Thyroid gland (tissue), 4 donors: ENCODE results near the gene MRPL30. TPM values are rescaled to one million over a fixed set of nuclear protein-coding genes. Genes with fewer than 3 reads are reported as not detected.

Source experiments
- DNase-seq, 2 donors: peaks; one replicate each; pipeline ENCODE4 v3.0.0-alpha.2; 2019
- H3K27ac ChIP-seq, 3 donors: fragments of 200-600 bp; sonication (generic); 1 replicate in 2 of 3; 2 replicates in 1 of 3; pipeline ENCODE4 v1.5.1; 2016 to 2019; ENCODE audit warnings: mild to moderate bottlenecking in 1 of 3, moderate library complexity in 1 of 3
- H3K27me3 ChIP-seq: fragments of 200-600 bp; sonication (generic); one replicate; pipeline ENCODE4 v1.5.1; 2019
- H3K36me3 ChIP-seq, 2 donors: fragments of 200-600 bp; sonication (generic); one replicate each; pipeline ENCODE4 v1.5.1; 2016 to 2019
- H3K4me1 ChIP-seq, 2 donors: fragments of 200-600 bp; sonication (generic); one replicate each; pipeline ENCODE4 v1.5.1; 2017 to 2019
- H3K4me3 ChIP-seq, 3 donors: fragments of 200-600 bp; sonication (generic); replicated peaks in 1 of 3; 1 replicate in 2 of 3; 2 replicates in 1 of 3; pipeline ENCODE4 v1.5.1; 2016; ENCODE audit warnings: mild to moderate bottlenecking in 1 of 3
- H3K9me3 ChIP-seq: fragments of 200-600 bp; sonication (generic); one replicate; pipeline ENCODE4 v1.5.1; 2017
- CTCF ChIP-seq, 6 experiments: fragments of 200-600 bp in 3 of 6; fragments of 450-650 bp in 3 of 6; sonication (generic) in 3 of 6; IDR thresholded peaks; one replicate each; pipeline ENCODE4 v1.5.1; 2016 to 2019; ENCODE audit warnings: antibody characterized with exemption in 6 of 6, mild to moderate bottlenecking in 2 of 6, inconsistent platforms in 1 of 6, moderate library complexity in 1 of 6
- POLR2A ChIP-seq, 2 donors: fragments of 450-650 bp; IDR thresholded peaks; one replicate each; pipeline ENCODE4 v1.6.1; 2017; ENCODE audit warnings: antibody characterized with exemption in 2 of 2, mild to moderate bottlenecking in 2 of 2, moderate library complexity in 1 of 2
- WGBS, 2 donors: methylation state at CpG; one replicate each; pipeline ENCODE4 v1.1.5; 2017; 5-methylcytosine and 5-hydroxymethylcytosine counted together
- intact Hi-C: fragments of 100-400 bp; cut with DNase I; formaldehyde crosslinking; loops from one replicate; pipeline ENCODE4 v1.15.1; 2023
- total RNA-seq, 4 donors: library from RNA; depleted of rRNA; stranded (reverse); fragments of >200 nt; gene quantifications; one replicate each; pipeline ENCODE4 v1.2.3, GENCODE V29; 2016

MRPL30 gene
- total RNA-seq, 4 donors from 2014 or later = 27.2 to 47.9 (median 37.0) TPM

- peaks cover 24 to 28% of the 10 kb centered on the region in 2 donors for H3K4me1 ChIP-seq
- peak within 1 kb of the TSS; percentile 93 to 96 (median 95) for H3K27ac ChIP-seq
- DNase-seq = peak; percentile 95 to 96
- H3K27me3 ChIP-seq = no peaks in the 10 kb centered on the region
- TF ChIP-seq POLR2A (IDR thresholded peaks at IDR 0.05) = peak; percentile 71 to 98
- TF ChIP-seq CTCF (IDR thresholded peaks at IDR 0.05) = peak in 1 of 6 experiments; percentile 5
- H3K4me3 ChIP-seq = peak within 1 kb of the TSS; percentile 75 to 95 (median 93)
- no peaks in the 10 kb centered on the region for H3K9me3 ChIP-seq
- WGBS, 2 donors = 0% methylated on average over 29 to 63 of the region's 70 CpGs
- intact Hi-C loops = no loop called here
- H3K36me3 ChIP-seq = no peaks in the 10 kb centered on the region
Measured at GRCh38 chr2:99154643-99155536, 26.1 kb upstream of the MRPL30 start, which contains the start of the genes LIPT1 and TSGA10. Gene LIPT1 (plus strand): TSS chr2:99154967. CDS start chr2:99161958, 6,991 bp downstream. Gene TSGA10 (minus strand): TSS chr2:99154942. CDS start chr2:99109439, 45,503 bp downstream.

DNA sequence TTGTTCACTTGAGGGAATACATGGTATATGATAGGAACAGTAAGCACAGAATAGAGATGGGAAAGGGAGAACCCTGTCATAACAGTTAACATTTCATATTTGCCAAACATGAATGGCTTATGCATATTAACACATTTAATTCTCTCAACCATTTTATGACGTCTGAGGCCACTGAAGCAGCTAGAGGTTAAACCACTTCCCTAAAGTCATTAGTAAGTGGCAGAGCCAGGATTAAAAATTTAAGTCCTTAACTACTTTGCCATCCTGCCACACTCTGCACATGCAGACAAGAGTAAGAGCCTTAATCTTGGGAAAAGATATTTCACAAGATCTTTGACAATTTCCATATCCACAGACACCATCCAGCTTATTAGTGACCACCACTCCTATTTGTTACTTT is 24.1 kb upstream of the MRPL30 start:
- intact Hi-C loops = no loop called here
- Histone ChIP-seq H3K27ac (no peak overlapping the region), H3K27me3 (no peaks in the 10 kb centered on the region), H3K36me3 (no peaks in the 10 kb centered on the region), H3K9me3 (no peaks in the 10 kb centered on the region), H3K4me3 (no peak overlapping the region), H3K4me1 (peaks cover 21 to 28% of the 10 kb centered on the region in 2 donors)
- TF ChIP-seq POLR2A (IDR thresholded peaks at IDR 0.05) = no peak
- no peak for TF ChIP-seq CTCF (IDR thresholded peaks at IDR 0.05)
- DNase-seq = no peak
- WGBS, 2 donors = 80 to 90% methylated on average over 1 of the region's 1 CpG

DNA sequence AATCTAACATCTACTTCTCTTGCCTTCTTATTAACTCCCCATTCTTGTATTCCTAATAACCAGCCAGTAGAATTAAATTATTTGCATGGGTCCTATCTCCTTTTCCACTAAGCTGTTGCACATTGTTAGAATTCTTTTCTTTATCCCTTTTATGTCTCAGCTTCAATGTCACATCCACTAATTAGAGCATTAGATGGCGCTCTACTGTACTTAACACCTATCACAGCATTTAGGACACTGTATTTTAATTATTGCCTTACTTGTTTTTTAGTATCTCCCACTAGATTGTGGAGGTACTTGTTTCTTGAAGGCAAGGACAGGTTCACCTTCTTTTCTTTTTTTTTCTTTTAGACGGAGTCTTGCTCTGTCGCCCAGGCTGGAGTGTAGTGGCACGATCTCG is 22.4 kb upstream of the MRPL30 start:
- H3K4me1 ChIP-seq = peaks cover 6 to 15% of the 10 kb centered on the region in 2 donors
- intact Hi-C loops = no loop called here
- no peak overlapping the region for H3K4me3 ChIP-seq
- H3K27me3 ChIP-seq = no peaks in the 10 kb centered on the region
- DNase-seq = no peak
- no peak overlapping the region for H3K27ac ChIP-seq
- TF ChIP-seq POLR2A (IDR thresholded peaks at IDR 0.05) (no peak), CTCF (IDR thresholded peaks at IDR 0.05) (no peak)
- 89 to 96% methylated on average over 5 of the region's 5 CpGs for WGBS, 2 donors
- H3K9me3 ChIP-seq = no peaks in the 10 kb centered on the region
- H3K36me3 ChIP-seq = no peaks in the 10 kb centered on the region

DNA sequence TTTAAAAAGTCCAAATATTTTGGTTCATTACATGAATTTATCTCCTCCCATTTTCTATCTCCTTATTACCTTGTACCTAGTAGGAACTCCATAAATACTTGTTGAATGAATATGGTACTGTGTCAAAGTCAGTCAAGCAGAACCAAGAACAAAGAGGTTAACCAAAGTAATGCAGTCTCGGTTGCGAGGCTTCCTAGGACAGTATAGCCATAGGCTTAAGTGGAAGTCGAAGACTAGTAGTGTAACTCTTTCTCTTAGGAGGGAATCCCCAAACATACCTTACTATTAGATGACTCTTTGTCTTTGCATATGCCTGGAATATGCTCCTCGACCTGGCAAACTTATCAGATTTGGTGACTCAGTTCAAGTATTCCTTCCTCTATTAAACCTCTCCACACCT is 21.4 kb upstream of the MRPL30 start:
- Histone ChIP-seq H3K27ac (no peak overlapping the region), H3K36me3 (no peaks in the 10 kb centered on the region), H3K27me3 (no peaks in the 10 kb centered on the region), H3K4me1 (peaks cover 0 to 7% of the 10 kb centered on the region in 2 donors), H3K9me3 (no peaks in the 10 kb centered on the region), H3K4me3 (no peak overlapping the region)
- intact Hi-C loops = no loop called here
- TF ChIP-seq CTCF (IDR thresholded peaks at IDR 0.05) = no peak
- TF ChIP-seq POLR2A (IDR thresholded peaks at IDR 0.05) = no peak
- WGBS, 2 donors = 77 to 81% methylated on average over 4 of the region's 4 CpGs
- DNase-seq = no peak

DNA sequence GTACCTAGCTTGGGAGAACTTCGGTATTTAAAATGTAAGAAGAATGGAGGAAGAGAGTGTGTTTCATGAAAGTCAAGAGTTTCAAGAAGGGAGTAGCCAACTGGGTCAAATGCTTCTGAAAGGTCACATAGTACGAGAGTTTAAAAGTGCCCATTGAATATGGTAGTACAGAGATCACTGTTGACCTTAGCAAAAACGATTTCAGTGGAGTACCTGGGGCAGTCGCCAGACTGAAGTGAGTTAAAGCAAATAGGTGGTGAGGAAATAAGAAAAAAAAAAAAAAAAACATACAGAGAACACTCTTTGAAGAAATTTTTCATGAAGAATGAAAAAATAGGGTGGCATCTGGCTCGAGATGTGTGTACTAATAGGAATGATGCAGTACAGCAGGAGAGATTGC is 14.8 kb upstream of the MRPL30 start:
- peak; percentile 54 to 65 for DNase-seq
- Histone ChIP-seq H3K27ac (peak overlapping the region in 2 of 3 donors; percentile 58 to 72), H3K9me3 (no peaks in the 10 kb centered on the region), H3K4me3 (no peak overlapping the region), H3K27me3 (no peaks in the 10 kb centered on the region), H3K4me1 (peaks cover 5 to 8% of the 10 kb centered on the region in 2 donors), H3K36me3 (peaks cover 0 to 9% of the 10 kb centered on the region in 2 donors)
- TF ChIP-seq CTCF (IDR thresholded peaks at IDR 0.05) = no peak
- no peak for TF ChIP-seq POLR2A (IDR thresholded peaks at IDR 0.05)
- intact Hi-C loops = no loop called here
- whole genome bisulfite sequencing, 2 donors = 33 to 42% methylated on average over 5 of the region's 5 CpGs
